Smooth muscle cell (in vitro differentiated cells): ENCODE measurements around the gene MAST2. TPM values are rescaled to one million over a fixed set of nuclear protein-coding genes. Genes with fewer than 3 reads are reported as not detected.

ENCODE experiments used
- DNase-seq: peaks from one replicate; lab custom pipeline; 2025; ENCODE audit not compliant: unreplicated experiment; lab: John Stamatoyannopoulos, UW
- H2AFZ ChIP-seq: fragments of 200-600 bp; sonication (generic); 2 replicates; pipeline ENCODE4 v1.6.0; 2016; ENCODE audit warnings: antibody characterized with exemption, low read depth, mild to moderate bottlenecking
- H3F3A ChIP-seq: fragments of 200-600 bp; sonication (generic); 2 replicates; pipeline ENCODE4 v1.6.0; 2017; ENCODE audit warnings: antibody characterized with exemption, low read depth
- H3K27ac ChIP-seq: fragments of 200-600 bp; sonication (generic); 2 replicates; pipeline ENCODE4 v1.5.1; 2016; ENCODE audit warnings: low read depth, mild to moderate bottlenecking
- H3K27me3 ChIP-seq: fragments of 200-600 bp; sonication (generic); 2 replicates; pipeline ENCODE4 v1.6.1; 2016; ENCODE audit warnings: low read depth, mild to moderate bottlenecking
- H3K36me3 ChIP-seq: fragments of 200-600 bp; sonication (generic); 2 replicates; pipeline ENCODE4 v1.5.1; 2016; ENCODE audit warnings: low read depth
- H3K4me1 ChIP-seq: fragments of 200-600 bp; sonication (generic); 2 replicates; pipeline ENCODE4 v1.5.1; 2016; ENCODE audit warnings: low read depth
- H3K4me2 ChIP-seq: fragments of 200-600 bp; sonication (generic); 2 replicates; pipeline ENCODE4 v1.6.0; 2016; ENCODE audit warnings: mild to moderate bottlenecking
- H3K4me3 ChIP-seq: fragments of 200-600 bp; sonication (generic); 2 replicates; pipeline ENCODE4 v1.5.1; 2016; ENCODE audit warnings: mild to moderate bottlenecking
- H3K79me2 ChIP-seq: fragments of 200-600 bp; sonication (generic); 2 replicates; pipeline ENCODE4 v1.6.0; 2016; ENCODE audit warnings: low read depth, mild to moderate bottlenecking
- H3K9ac ChIP-seq: fragments of 200-600 bp; sonication (generic); 2 replicates; pipeline ENCODE4 v1.6.0; 2016; ENCODE audit warnings: low read depth
- H3K9me3 ChIP-seq: fragments of 200-600 bp; sonication (generic); replicated peaks from 2 replicates; pipeline ENCODE4 v1.5.1; 2016; ENCODE audit warnings: low read depth
- H4K20me1 ChIP-seq: fragments of 200-600 bp; sonication (generic); 2 replicates; pipeline ENCODE4 v1.6.0; 2016; ENCODE audit warnings: low read depth
- CTCF ChIP-seq: fragments of 200-600 bp; sonication (generic); IDR thresholded peaks from 2 replicates; pipeline ENCODE4 v1.5.1; 2017; ENCODE audit warnings: borderline replicate concordance, mild to moderate bottlenecking, antibody characterized with exemption; ENCODE audit not compliant: insufficient read depth, poor library complexity, severe bottlenecking
- WGBS: methylation state at CpG from one replicate; pipeline ENCODE4 v1.1.7; 2016; ENCODE audit warnings: low lambda C conversion rate; 5-methylcytosine and 5-hydroxymethylcytosine counted together
- polyA plus RNA-seq: library from polyadenylated mRNA; unstranded; fragments of >200 nt; fragmentation: Nextera tagmentation; extraction: Ambion mirVana; gene quantifications from 2 replicates; pipeline ENCODE4 v1.2.1, GENCODE V29; 2016
- total RNA-seq: library from RNA; depleted of rRNA; stranded (reverse); fragments of >200 nt; gene quantifications from 2 replicates; pipeline ENCODE4 v1.2.3, GENCODE V29; 2014

Gene MAST2
- total and polyA plus RNA-seq, 2 experiments from 2014 or later, result 18.4 to 26.2 TPM

GRCh38 chr1:46041551-46041950 is 238.1 kb downstream of the MAST2 start:
- 94% methylated on average over 2 of the region's 2 CpGs for WGBS
- Histone ChIP-seq H3K4me1 (no peaks in the 10 kb centered on the region), H3K27me3 (no peaks in the 10 kb centered on the region), H3K4me2 (no peak overlapping the region), H2AFZ (no peak overlapping the region), H3K4me3 (no peak overlapping the region), H3K27ac (no peak overlapping the region), H4K20me1 (no peaks in the 10 kb centered on the region), H3K9me3 (no peaks in the 10 kb centered on the region), H3K79me2 (no peaks in the 10 kb centered on the region), H3F3A (peaks cover 4% of the 10 kb centered on the region), H3K9ac (no peak overlapping the region), H3K36me3 (no peaks in the 10 kb centered on the region)
- no peak for DNase-seq
- TF ChIP-seq CTCF, result no peak

DNA sequence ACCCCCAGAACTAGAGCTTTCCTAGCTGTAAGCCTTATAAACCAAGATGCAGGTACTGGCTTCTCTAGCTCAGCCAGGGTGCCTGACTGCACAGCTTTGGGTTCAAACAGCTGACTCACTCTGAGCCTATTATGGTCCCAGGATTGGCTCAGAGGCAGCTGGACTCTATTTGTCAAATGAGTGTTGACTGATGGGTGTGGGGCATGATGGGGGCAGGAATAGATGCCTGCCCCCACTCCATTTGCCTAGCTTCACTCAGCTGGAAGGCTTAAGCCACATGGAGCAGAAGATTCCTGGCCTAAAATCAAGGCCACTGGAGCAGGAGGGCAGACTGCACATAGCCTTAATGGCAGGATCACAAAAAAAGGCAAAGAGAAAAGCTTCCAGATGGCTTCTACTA is 238.6 kb downstream of the MAST2 start:
- no peak overlapping the region for H3K27ac ChIP-seq
- no peak for DNase-seq
- TF ChIP-seq CTCF, result no peak

GRCh38 chr1:46043458-46044017 is 240.1 kb downstream of the MAST2 start:
- no peak overlapping the region for H3K27ac ChIP-seq
- no peaks in the 10 kb centered on the region for H3K27me3 ChIP-seq
- no peak for TF ChIP-seq CTCF
- H3F3A ChIP-seq, result no peaks in the 10 kb centered on the region
- H3K79me2 ChIP-seq, result no peaks in the 10 kb centered on the region
- no peaks in the 10 kb centered on the region for H3K36me3 ChIP-seq
- no peak for DNase-seq
- H2AFZ ChIP-seq, result no peak overlapping the region
- H3K9me3 ChIP-seq, result no peaks in the 10 kb centered on the region
- H3K4me3 ChIP-seq, result no peak overlapping the region
- no peaks in the 10 kb centered on the region for H3K4me1 ChIP-seq
- 62% methylated on average over 11 of the region's 11 CpGs for WGBS
- H4K20me1 ChIP-seq, result no peaks in the 10 kb centered on the region
- no peak overlapping the region for H3K4me2 ChIP-seq
- no peak overlapping the region for H3K9ac ChIP-seq

More for the DNA sequence above, 238.6 kb downstream of the MAST2 start:
- no peaks in the 10 kb centered on the region for H4K20me1 ChIP-seq
- no peak overlapping the region for H3K4me3 ChIP-seq
- no peaks in the 10 kb centered on the region for H3K36me3 ChIP-seq
- H3K4me2 ChIP-seq, result no peak overlapping the region
- no peak overlapping the region for H3K9ac ChIP-seq
- no peaks in the 10 kb centered on the region for H3K27me3 ChIP-seq
- H2AFZ ChIP-seq, result no peak overlapping the region
- no peaks in the 10 kb centered on the region for H3K79me2 ChIP-seq
- H3F3A ChIP-seq, result no peaks in the 10 kb centered on the region
- no peaks in the 10 kb centered on the region for H3K4me1 ChIP-seq
- H3K9me3 ChIP-seq, result no peaks in the 10 kb centered on the region

GRCh38 chr1:46044116-46044515 is 240.7 kb downstream of the MAST2 start:
- WGBS, result 93% methylated on average over 5 of the region's 5 CpGs
- DNase-seq, result no peak
- Histone ChIP-seq H3K4me3 (no peak overlapping the region), H3K4me2 (no peak overlapping the region), H3K4me1 (no peaks in the 10 kb centered on the region), H3F3A (no peaks in the 10 kb centered on the region), H2AFZ (no peak overlapping the region), H3K79me2 (no peaks in the 10 kb centered on the region), H3K27me3 (no peaks in the 10 kb centered on the region), H3K27ac (no peak overlapping the region), H3K36me3 (no peaks in the 10 kb centered on the region), H3K9ac (no peak overlapping the region), H4K20me1 (no peaks in the 10 kb centered on the region), H3K9me3 (no peaks in the 10 kb centered on the region)
- TF ChIP-seq CTCF, result no peak
